ENCODE results near the gene CPVL. TPM values are rescaled to one million over a fixed set of nuclear protein-coding genes. Genes with fewer than 3 reads are reported as not detected.

Gene CPVL
- total RNA-seq, 2 donors from 2014 or later, result 4.0 to 17.9 TPM

DNA sequence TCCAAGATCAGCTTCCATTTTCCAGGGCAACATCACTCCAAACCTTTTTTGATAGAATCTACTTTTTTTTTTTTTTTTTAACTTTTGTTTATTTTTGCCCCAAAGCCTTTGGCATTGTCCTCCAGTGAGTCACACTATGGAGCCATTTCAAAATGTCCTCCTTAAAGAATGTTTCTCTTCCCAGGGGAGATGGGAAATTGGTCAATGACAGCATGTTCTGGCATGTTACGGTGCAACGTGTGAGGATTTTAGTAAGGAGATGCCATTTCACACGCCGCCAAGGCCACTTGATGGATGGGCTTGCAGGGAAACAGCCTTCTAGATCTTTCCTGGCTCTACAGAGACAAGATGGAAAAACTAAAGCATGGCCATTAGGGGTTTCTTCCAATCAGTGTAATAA is 157.5 kb downstream of the CPVL start:
- H3K27ac ChIP-seq, result no peak overlapping the region

DNA sequence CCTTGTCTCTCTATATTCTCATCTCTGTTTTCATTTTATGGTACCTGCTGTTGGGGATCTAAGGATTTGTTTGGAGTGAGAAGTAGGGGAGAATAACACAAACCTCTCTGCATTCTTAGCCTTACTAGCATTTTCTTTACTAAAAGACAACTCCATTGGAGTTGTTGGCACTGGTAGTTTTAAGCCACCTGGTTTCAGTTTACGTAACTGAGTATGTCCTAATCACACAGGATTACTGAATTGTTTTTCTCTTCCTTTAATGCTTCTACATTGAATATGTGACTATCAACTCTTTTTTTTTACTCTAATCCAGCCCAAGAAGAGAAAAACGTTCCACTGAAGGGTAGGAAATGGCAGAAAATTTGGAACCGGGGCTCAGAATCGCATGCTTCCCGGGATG is 158.2 kb downstream of the CPVL start:
- intact Hi-C loops (cut with DNase I), result no loop called here
- 79 to 84% methylated on average over 5 of the region's 5 CpGs for WGBS, 2 donors
- Histone ChIP-seq H3K27ac (no peak overlapping the region), H3K9me3 (no peaks in the 10 kb centered on the region), H3K4me1 (no peaks in the 10 kb centered on the region), H3K4me3 (no peak overlapping the region), H3K27me3 (no peaks in the 10 kb centered on the region), H3K36me3 (replicated peaks in 1 of 2; ENCODE audit: insufficient read depth in 1 of 2, low read depth in 2 of 2) (no peaks in the 10 kb centered on the region)
- DNase-seq (no peak), ATAC-seq (no peak)
- TF ChIP-seq, protein P1, sequence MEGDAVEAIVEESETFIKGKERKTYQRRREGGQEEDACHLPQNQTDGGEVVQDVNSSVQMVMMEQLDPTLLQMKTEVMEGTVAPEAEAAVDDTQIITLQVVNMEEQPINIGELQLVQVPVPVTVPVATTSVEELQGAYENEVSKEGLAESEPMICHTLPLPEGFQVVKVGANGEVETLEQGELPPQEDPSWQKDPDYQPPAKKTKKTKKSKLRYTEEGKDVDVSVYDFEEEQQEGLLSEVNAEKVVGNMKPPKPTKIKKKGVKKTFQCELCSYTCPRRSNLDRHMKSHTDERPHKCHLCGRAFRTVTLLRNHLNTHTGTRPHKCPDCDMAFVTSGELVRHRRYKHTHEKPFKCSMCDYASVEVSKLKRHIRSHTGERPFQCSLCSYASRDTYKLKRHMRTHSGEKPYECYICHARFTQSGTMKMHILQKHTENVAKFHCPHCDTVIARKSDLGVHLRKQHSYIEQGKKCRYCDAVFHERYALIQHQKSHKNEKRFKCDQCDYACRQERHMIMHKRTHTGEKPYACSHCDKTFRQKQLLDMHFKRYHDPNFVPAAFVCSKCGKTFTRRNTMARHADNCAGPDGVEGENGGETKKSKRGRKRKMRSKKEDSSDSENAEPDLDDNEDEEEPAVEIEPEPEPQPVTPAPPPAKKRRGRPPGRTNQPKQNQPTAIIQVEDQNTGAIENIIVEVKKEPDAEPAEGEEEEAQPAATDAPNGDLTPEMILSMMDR (IDR thresholded peaks at IDR 0.05), result no peak
- no peak for TF ChIP-seq POLR2A (IDR thresholded peaks at IDR 0.05)

More for the DNA sequence above, 157.5 kb downstream of the CPVL start:
- 85 to 90% methylated on average over 4 of the region's 4 CpGs for WGBS, 2 donors
- Histone ChIP-seq H3K9me3 (no peaks in the 10 kb centered on the region), H3K27me3 (no peaks in the 10 kb centered on the region), H3K4me1 (no peaks in the 10 kb centered on the region), H3K36me3 (replicated peaks in 1 of 2; ENCODE audit: insufficient read depth in 1 of 2, low read depth in 2 of 2) (no peaks in the 10 kb centered on the region), H3K4me3 (no peak overlapping the region)
- ATAC-seq (peak; percentile 49), DNase-seq (peak in 3 of 4 donors; percentile 19 to 36 (median 27))
- TF ChIP-seq, protein P1 (IDR thresholded peaks at IDR 0.05), result no peak
- no peak for TF ChIP-seq POLR2A (IDR thresholded peaks at IDR 0.05)
- intact Hi-C loops (cut with DNase I), result no loop called here

DNA sequence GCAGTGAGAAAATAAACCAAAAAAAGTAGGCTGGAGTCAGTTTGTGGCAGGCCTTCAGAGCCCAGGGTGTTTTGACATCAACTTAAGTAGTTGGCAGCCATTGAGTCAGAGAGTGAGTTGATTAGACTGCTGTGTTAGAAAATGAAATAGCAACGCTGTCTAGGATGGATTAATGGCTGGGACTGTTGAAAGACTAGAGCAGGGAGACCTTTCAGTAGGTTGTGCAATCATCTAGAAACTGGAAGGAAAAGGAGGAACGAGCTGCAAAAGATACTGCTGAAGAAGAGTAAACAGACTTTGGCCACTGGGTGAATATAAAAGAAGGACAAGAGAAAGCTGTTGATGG is 159.6 kb downstream of the CPVL start:
- intact Hi-C loops (cut with DNase I), result no loop called here
- DNase-seq, result peak in 1 of 4 donors; percentile 29
- no peaks in the 10 kb centered on the region for H3K27me3 ChIP-seq
- H3K9me3 ChIP-seq, result no peaks in the 10 kb centered on the region
- peak; percentile 74 for ATAC-seq
- no peaks in the 10 kb centered on the region for H3K36me3 ChIP-seq (replicated peaks in 1 of 2; ENCODE audit: insufficient read depth in 1 of 2, low read depth in 2 of 2)
- H3K27ac ChIP-seq, result no peak overlapping the region
- TF ChIP-seq POLR2A (IDR thresholded peaks at IDR 0.05), result no peak
- TF ChIP-seq, protein P1 (IDR thresholded peaks at IDR 0.05), result no peak
- no peaks in the 10 kb centered on the region for H3K4me1 ChIP-seq
- 18 to 29% methylated on average over 2 of the region's 2 CpGs for WGBS, 2 donors
- H3K4me3 ChIP-seq, result no peak overlapping the region

DNA sequence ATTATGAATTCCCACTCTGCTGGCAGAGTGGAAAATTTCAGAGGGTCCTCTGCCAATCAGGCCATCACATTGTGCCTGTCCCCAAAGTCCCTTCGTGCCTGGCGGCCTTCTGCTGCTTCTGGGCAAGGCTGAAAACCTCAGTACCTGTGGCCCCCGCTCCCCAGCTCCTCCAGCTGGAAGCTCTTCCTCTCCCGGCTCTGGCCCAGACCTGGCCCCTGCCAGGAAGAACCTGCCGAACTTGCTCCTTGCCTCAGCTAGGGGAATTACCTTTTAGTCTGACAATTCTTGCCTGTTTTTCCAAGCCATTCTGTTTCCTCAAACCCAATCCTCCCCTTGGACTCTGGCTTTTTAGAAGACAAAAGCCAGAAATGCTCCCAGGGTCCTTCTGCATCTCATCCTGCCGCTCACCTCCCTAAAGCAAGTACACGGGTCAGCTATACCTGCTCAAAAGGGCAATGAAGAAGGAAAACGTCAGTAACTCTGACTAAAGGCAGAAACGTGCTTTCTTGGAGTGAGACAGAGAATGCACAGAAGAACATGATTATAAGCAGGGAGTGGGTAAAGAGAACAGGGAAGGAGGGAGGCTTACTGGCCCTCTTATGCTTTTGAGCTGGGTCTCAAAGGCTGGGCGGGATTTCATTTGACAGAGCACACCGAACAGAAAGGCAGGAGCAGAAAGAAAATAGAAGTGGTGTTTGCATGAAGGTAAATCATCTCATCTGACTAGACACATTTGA is 160.1 kb downstream of the CPVL start:
- no peaks in the 10 kb centered on the region for H3K9me3 ChIP-seq
- H3K27me3 ChIP-seq, result no peaks in the 10 kb centered on the region
- H3K36me3 ChIP-seq (replicated peaks in 1 of 2; ENCODE audit: insufficient read depth in 1 of 2, low read depth in 2 of 2), result no peaks in the 10 kb centered on the region
- no peak overlapping the region for H3K4me3 ChIP-seq
- H3K4me1 ChIP-seq, result no peaks in the 10 kb centered on the region
- no peak overlapping the region for H3K27ac ChIP-seq
- intact Hi-C loops (cut with DNase I), result no loop called here
- 78% methylated on average over 11 of the region's 11 CpGs for WGBS, 2 donors
- no peak for DNase-seq
- no peak for ATAC-seq
- no peak for TF ChIP-seq POLR2A (IDR thresholded peaks at IDR 0.05)
- TF ChIP-seq, protein P1 (IDR thresholded peaks at IDR 0.05), result no peak

DNA sequence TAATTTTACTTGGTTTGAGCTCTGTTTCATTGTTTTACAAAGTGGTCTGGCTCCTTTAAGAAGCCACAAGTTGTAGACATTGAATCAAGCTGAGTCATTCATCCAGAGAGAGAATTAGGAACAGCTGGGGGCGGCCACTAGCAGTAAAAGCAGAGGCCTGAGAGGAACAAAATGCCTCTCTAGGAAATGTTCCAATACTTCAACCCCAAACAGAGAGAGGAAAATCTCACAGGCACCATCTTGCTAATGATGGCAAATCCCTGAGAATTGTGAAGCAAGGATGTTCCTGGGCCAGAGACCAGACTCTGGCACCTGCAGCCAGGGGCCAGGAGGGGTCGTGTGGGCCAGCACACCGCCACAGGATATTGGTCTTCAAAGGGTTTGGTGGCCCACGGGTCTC is 161.7 kb downstream of the CPVL start:
- no peaks in the 10 kb centered on the region for H3K36me3 ChIP-seq (replicated peaks in 1 of 2; ENCODE audit: insufficient read depth in 1 of 2, low read depth in 2 of 2)
- no peaks in the 10 kb centered on the region for H3K27me3 ChIP-seq
- DNase-seq (peak in 2 of 4 donors; percentile 29 to 49), ATAC-seq (no peak)
- H3K4me1 ChIP-seq, result no peaks in the 10 kb centered on the region
- no peak overlapping the region for H3K4me3 ChIP-seq
- intact Hi-C loops (cut with DNase I), result no loop called here
- WGBS, 2 donors, result 59 to 73% methylated on average over 2 to 4 of the region's 4 CpGs
- no peaks in the 10 kb centered on the region for H3K9me3 ChIP-seq
- no peak overlapping the region for H3K27ac ChIP-seq
- TF ChIP-seq, protein P1 (IDR thresholded peaks at IDR 0.05), result no peak
- no peak for TF ChIP-seq POLR2A (IDR thresholded peaks at IDR 0.05)

All from body of pancreas (tissue), 4 donors.